ENCODE data around the gene USP10. TPM values are rescaled to one million over a fixed set of nuclear protein-coding genes. Genes with fewer than 3 reads are reported as not detected.

USP10 gene
- total RNA-seq, 1 experiment from 2014 or later = 203 TPM

- no peak overlapping the region for H3K14ac ChIP-seq (ENCODE audit: insufficient read depth, low read length)
- H2BK12ac ChIP-seq (ENCODE audit: insufficient read length, low read depth, low read length) = no peak overlapping the region
- no peak overlapping the region for H4K8ac ChIP-seq (replicated peaks; ENCODE audit: insufficient read length, low read depth, low read length)
- Mint-ChIP-seq H3K27ac (peak overlapping the region in 2 of 3 experiments; percentile 9 to 62; a peak in 2 of 7 replicates), H3K27me3 (ENCODE audit: low read depth) (no peaks in the 10 kb centered on the region), H3K4me3 (no peak overlapping the region), H3K9me3 (no peaks in the 10 kb centered on the region), H3K36me3 (ENCODE audit: insufficient read depth in 1 of 3, low read depth in 3 of 3) (peaks cover 2 to 26% (median 22%) of the 10 kb centered on the region in 3 experiments), H3K4me1 (peaks cover 32 to 63% of the 10 kb centered on the region in 2 experiments)
- no peak overlapping the region for H3T11ph ChIP-seq (ENCODE audit: low read length)
- H2BK15ac ChIP-seq (ENCODE audit: low read depth, low read length) = no peak overlapping the region
- H2BK20ac ChIP-seq (ENCODE audit: low read depth, low read length, poor library complexity, severe bottlenecking) = no peak overlapping the region
- no CpG with 5 or more reads among the region's 8 CpGs for WGBS (ENCODE audit: extremely low coverage, insufficient read length, low lambda C conversion rate)
- no peak overlapping the region for H2BK5ac ChIP-seq (ENCODE audit: insufficient read length, low read length)
- DNase-seq = no peak
- no peak overlapping the region for H3K9ac ChIP-seq (ENCODE audit: extremely low read depth, insufficient read length, low read length)
- no peak overlapping the region for H2AK5ac ChIP-seq (ENCODE audit: insufficient read length, low read length)
- H4K5ac ChIP-seq (ENCODE audit: insufficient read length, low read depth, low read length) = no peak overlapping the region
- peaks cover 4% of the 10 kb centered on the region for H3K79me1 ChIP-seq (ENCODE audit: insufficient read depth, low read depth, low read length, poor library complexity, severe bottlenecking)
- no peak overlapping the region for H2BK120ac ChIP-seq (ENCODE audit: low read depth, low read length, poor library complexity, severe bottlenecking)
- no peak overlapping the region for H3K56ac ChIP-seq (ENCODE audit: insufficient read length, low read depth, low read length)
- no peak overlapping the region for H4K91ac ChIP-seq (ENCODE audit: insufficient read length, low read depth, low read length)
- peaks cover 3% of the 10 kb centered on the region for H4K20me1 ChIP-seq (ENCODE audit: control insufficient read depth, insufficient read depth, insufficient read length)
- H3K4me1 ChIP-seq (ENCODE audit: insufficient read depth, low read length) = peaks cover 5% of the 10 kb centered on the region; the same call in 1 of the 2 replicates
- H3K27ac ChIP-seq (ENCODE audit: insufficient read length, low read depth, low read length) = no peak overlapping the region
- no peak for TF ChIP-seq CTCF (conservative IDR thresholded peaks at IDR 0.05)
- no peaks in the 10 kb centered on the region for H3K23me2 ChIP-seq (ENCODE audit: insufficient read length, low read depth, low read length, poor library complexity, severe bottlenecking)
- H2AFZ ChIP-seq (ENCODE audit: low read length) = no peak overlapping the region
- no peaks in the 10 kb centered on the region for H3K9me3 ChIP-seq (ENCODE audit: control insufficient read depth, low read depth, low read length)
- no peaks in the 10 kb centered on the region for H3K27me3 ChIP-seq (ENCODE audit: insufficient read depth, low read length)
- H3K18ac ChIP-seq (ENCODE audit: insufficient read length, low read depth, low read length) = no peak overlapping the region
- H3K4me2 ChIP-seq (ENCODE audit: insufficient read depth, insufficient read length, low read length) = no peak overlapping the region
- H3K4ac ChIP-seq (ENCODE audit: low read depth, low read length) = no peak overlapping the region
- no peak overlapping the region for H3K23ac ChIP-seq (ENCODE audit: insufficient read length, low read depth, low read length)
- peaks cover 56% of the 10 kb centered on the region for H3K79me2 ChIP-seq (ENCODE audit: insufficient read depth, low read length)
These were observed 20.4 kb downstream of the USP10 start for GRCh38 chr16:84720177-84720579.

Data from H9 (cell line).